GM18498 (cell line): ENCODE measurements around the gene SH3BP5.

Experiments used
- ATAC-seq: cut with Tn5 transposase; IDR thresholded peaks from one replicate; pipeline ENCODE4 v1.9.1; 2021; ENCODE audit warnings: mild to moderate bottlenecking, moderate library complexity; ENCODE audit not compliant: unreplicated experiment

Gene SH3BP5

GRCh38 chr3:15326037-15326436 lies 6.3 kb downstream of the SH3BP5 start:
- ATAC-seq, result no peak

- no peak for ATAC-seq
These were observed 7.2 kb downstream of the SH3BP5 start for GRCh38 chr3:15325228-15325627.

DNA sequence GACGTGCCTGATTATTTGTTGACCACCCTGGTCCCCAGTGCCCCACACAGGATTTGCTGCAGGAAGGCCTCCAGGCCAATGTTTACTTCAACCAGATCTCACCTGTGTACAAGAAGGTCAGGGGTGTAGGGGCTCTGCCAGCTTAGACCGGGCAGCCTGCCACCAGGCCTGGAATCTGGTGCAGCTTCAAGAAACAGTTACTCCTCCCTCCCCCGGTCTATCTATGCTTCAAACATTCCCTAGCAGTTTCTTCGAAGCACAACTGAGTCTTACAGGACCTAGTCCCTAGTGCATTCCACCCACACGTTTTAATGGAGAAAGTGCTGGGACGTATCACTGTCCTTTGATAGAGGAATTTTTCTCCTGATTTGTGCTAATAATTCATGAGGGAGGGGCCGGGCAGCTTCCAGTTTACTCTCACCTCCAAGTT lies 8.0 kb downstream of the SH3BP5 start:
- no peak for ATAC-seq

DNA sequence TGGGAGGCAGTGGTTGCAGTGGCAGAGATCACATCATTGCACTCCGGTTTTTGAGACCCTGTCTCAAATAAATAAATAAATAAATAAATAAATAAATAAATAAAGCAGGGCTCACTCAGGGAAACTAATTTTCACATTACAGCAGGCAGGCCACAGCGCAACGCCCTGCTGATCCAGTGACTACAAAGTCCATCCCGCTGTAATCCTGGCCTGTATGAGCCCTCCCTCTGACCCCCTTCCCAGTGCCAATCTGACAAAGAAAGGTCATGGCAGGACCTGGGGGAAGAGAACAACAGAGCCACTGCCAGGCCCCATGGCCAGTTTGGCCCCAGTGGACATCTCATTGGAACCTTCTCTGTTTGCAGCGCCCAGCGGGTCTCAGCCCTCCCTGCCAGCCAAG lies 9.3 kb downstream of the SH3BP5 start:
- no peak for ATAC-seq

- ATAC-seq, result no peak
These were observed 11.0 kb downstream of the SH3BP5 start for GRCh38 chr3:15321349-15321748.

DNA sequence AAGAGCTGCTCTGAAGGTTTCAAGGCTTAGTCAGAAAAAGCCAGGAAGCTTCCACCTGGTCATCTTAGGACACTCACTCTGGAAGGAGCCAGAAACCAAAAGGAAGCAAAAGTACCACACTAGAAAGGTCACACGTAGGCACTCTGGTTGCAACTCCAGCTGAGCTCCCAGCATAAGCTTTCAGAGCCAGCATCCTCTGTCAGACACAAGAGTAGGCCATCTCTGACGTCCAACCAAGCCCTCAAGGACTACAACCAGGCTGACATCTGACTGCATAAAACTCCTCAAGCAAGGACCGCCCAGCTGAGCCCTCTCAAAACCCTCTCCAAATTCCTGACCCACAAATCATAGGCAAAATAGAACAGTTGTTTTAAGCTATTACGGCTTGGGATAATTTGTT lies 12.8 kb downstream of the SH3BP5 start:
- ATAC-seq, result no peak

DNA sequence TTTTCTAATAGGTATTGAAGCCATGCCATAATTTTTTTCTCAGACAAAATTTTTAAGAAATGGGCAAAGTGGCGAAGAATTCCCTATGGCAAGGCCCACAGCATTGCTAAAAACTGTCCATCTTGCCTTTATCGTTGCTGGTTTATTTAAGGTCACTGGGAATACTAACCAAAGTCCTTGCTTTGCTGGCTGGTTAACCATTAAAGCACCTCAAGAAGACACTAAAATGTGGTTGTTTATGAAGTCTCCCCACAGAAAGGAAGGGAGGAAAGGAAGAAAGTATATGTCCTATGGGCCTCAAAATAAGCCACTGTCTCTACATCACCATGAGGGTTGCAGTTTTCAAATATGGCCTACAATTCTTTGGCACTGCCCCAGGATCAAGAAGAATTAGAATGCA lies 13.2 kb downstream of the SH3BP5 start:
- ATAC-seq, result no peak

DNA sequence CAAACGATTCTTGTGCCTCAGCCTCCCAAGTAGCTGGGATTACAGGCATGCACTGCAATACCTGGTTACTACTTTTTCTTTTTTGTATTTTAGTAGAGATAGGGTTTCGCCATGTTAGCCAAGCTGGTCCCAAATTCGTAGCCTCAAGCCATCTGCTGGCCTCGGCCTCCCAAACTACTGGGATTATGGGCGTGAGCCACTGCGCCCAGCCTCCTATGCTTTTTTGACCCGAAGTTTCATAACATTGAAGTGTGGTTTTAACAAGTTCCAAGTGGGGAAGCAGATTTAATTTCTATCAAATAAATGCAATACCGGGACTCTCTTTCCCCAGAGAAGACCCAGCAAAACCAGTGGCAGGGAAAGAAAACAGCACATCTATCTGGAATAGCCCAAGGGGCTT lies 13.7 kb downstream of the SH3BP5 start:
- no peak for ATAC-seq

- ATAC-seq, result no peak
These were observed 15.4 kb downstream of the SH3BP5 start for GRCh38 chr3:15316998-15317435.

DNA sequence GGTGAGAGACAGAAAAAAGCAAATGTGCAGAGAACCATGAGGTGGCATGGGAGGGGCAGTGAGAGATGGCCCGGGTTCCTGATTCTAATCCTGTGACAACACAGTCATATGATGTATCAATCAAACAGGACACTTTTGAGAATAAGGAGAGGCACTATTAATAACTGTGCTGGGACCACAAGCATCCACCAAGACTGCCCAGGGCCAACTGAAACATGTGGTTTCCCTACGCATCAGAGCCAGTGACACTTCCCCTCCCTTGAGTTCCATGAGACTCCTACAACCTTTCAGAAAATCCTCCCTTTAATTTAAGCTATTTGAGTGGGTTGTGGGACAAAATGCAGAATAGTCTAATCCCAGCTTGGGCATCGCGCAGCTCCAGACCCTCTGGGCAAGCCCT lies 17.4 kb downstream of the SH3BP5 start:
- ATAC-seq, result no peak

DNA sequence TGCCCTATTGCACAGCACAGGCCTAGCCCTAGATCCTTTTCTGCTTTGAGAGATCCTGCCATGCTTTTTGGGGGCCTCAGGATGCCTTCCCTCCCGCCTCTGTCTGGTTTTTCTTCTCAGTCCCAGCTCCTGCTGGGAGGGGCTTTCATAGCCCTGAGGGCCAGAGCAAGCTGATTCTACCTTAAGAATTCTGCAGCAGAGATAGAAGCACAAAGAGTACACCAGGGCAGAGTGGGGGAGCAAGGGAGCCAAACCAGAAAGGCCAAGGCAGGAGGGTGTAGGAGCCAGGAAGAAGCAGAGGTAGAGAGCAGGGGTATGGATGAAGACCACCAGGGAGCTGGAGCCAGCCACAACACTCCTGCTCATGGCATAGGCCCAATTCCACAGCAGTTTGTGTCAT lies 18.1 kb downstream of the SH3BP5 start:
- no peak for ATAC-seq

DNA sequence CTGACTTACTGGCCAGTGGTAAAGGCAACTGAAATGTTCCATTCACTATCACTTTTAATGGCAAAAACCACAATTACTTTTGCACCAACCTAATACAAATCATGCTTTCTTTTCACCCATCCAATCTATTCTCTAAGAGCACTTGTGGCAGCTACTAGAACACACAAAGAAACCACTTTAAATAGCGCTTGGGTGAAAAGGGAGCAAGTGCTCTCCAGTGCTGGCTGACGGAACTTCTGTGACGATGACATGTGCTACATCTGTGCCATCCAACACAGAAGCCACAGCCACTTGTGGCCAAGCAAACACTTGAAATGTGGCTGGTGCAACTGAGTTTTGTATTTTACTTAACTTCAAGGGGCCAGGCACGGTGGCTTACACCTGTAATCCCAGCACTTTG lies 18.9 kb downstream of the SH3BP5 start:
- ATAC-seq, result no peak

DNA sequence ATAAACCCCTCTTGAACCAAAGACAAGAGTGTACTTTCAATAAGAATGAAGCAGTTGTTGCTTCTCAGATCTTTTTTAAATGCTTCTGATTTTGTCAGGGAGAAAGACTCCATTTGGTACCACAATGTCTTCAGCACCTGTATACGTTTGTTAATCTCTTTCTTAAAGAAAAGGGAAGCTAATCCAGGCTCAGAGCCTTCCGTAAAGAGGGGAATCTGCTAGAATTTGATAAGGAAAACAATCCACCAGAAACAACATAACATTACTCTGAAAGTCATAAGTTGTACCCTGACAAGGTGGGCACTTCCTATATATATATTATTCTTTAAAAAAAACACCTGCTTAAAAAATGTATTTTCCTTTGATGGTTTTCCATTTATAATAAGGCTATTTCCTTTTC lies 19.8 kb downstream of the SH3BP5 start:
- ATAC-seq, result no peak

DNA sequence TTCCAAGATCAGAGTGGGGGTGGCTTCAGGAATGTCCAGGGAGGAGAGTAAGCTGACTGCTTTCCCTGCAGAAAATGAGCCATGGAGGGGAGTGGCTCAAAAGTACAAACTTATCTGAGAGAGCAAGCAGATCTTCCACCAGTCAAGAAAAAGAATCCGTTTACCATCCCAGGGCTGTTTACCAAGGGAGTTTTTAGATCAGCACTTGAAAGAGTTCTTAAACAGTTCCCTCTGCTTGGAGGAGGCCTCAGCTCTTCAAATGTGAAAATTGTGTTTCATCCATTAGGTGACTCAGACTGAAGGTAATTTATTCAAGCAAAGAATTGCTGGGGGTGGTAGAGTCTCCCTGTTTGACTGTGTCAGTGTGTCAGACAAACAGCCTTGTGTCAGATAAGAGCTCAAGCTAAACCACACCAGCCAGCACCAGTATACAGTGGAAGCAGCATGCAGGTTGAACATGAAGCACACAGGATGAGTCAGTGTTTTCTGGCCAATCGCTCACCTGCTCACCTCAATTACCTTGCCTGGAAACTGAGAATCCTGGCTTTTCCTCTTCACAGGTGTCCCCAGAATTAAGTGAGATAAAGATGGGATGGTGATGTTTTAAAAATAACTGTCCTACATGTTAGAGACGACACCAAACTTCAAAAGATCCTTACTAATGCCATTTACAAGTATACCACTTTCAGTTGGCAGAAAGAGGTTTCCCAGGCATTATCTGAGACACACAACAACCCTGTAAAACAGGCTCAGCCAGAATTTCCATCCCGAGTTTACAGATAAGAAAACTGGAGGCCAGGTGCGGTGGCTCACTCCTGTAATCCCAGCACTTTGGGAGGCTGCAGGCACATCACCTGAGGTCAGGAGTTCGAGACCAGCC lies 21.7 kb downstream of the SH3BP5 start:
- peak; percentile 83 for ATAC-seq

GRCh38 chr3:15309662-15310335 lies 22.6 kb downstream of the SH3BP5 start:
- ATAC-seq, result no peak

DNA sequence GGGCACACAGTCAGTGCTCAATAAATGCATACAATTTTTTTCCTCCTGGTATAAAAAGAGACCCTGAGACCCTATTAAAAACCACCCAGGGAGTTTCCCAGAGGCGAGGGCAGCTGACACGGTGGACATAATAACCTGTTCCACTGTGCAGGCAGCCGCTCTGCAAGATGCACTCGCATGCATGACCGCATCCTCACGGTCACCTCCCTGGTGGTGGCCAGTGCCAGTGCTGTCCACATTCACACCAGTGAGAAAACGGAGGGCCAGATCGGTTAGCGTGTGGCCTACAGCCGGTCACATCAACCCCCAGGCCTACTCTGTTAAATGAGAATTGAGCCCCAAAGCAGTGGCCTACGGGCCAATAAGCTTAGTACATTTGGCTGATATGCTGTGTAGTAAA lies 24.8 kb downstream of the SH3BP5 start:
- no peak for ATAC-seq

DNA sequence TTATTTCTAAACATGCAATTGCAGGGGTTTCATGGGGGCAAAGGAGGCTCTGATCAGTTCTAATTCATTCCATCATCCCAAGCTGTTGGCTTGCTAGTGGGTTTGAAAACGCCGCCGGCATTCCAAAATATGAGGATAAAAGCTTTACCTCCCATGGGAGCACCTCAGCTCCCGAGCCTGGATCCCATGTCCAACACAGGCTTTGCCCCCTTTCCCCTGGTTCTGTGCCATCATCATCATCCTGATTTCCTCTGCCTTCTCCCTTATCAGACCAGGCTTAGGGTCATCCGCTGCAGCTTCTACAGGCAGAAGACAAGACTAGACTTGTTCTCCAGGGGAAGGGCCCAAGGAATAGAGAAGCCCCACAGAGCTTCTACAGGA lies 25.4 kb downstream of the SH3BP5 start:
- no peak for ATAC-seq

DNA sequence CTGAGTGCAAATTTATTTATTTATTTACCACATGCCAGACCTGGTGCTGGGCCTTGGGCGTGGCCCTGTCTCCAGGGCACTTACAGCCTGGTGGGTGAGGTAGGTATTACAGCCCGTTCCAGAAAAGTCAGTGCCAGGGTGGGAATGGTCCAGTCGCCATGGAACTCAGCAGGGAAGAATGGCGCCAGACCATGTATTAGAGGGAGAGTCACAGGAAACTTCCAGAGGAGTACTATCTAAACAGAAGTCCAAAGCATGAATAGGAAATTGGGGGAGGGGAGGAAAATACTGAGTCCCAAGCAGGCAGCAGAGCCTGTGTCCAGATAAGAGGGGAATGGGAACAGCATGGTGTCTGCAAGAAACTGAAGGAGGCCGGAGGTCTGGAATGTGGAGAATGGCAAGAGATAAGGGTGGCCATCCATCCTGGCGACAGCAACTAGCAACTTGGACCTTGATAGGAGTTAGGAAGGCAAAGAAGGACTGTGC lies 27.0 kb downstream of the SH3BP5 start:
- no peak for ATAC-seq

GRCh38 chr3:15303728-15304127 lies 28.7 kb downstream of the SH3BP5 start:
- no peak for ATAC-seq

- ATAC-seq, result no peak
These were observed 29.2 kb downstream of the SH3BP5 start for GRCh38 chr3:15303216-15303615.

- no peak for ATAC-seq
These were observed 30.6 kb downstream of the SH3BP5 start for GRCh38 chr3:15301761-15302160.
